Common myeloid progenitor, CD34-positive (primary cell): ENCODE data around the gene OR6S1.
A peak's percentile ranks its signal among the peaks of the same experiment; 100 is the strongest.

ENCODE experiments used
- CTCF ChIA-PET: fragments of 350-600 bp; sonication (Branson Sonifier 250); formaldehyde crosslinking; loops from one replicate; lab custom pipeline; 2021; ENCODE audit warnings: antibody characterized with exemption; lab: Charles Lee
- POLR2A ChIA-PET: fragments of 350-600 bp; sonication (Branson Sonifier 250); formaldehyde crosslinking; loops from one replicate; lab custom pipeline; 2021; ENCODE audit warnings: antibody characterized with exemption; lab: Charles Lee
- DNase-seq, 3 donors: peaks; one replicate each; pipeline versions ENCODE4 v3.0.0 to v3.0.0-alpha.2; 2013
- H3K27ac ChIP-seq, 2 experiments: 1 replicate in 1 of 2; 2 replicates in 1 of 2; pipeline ENCODE4 v1.7.0; 2013; ENCODE audit warnings: inconsistent platforms in 2 of 2, low read length in 2 of 2, mild to moderate bottlenecking in 2 of 2, low read depth in 1 of 2, moderate library complexity in 1 of 2; ENCODE audit not compliant: severe bottlenecking in 2 of 2, insufficient read depth in 1 of 2, poor library complexity in 1 of 2
- H3K27me3 ChIP-seq, 5 experiments: replicated peaks in 2 of 5; 1 replicate in 3 of 5; 2 replicates in 2 of 5; pipeline versions ENCODE4 v1.6.1 to v1.7.0; 2013; ENCODE audit warnings: low read length in 4 of 5, mild to moderate bottlenecking in 2 of 5, moderate library complexity in 2 of 5, inconsistent platforms in 1 of 5; ENCODE audit not compliant: insufficient read depth in 5 of 5, control insufficient read depth in 4 of 5
- H3K36me3 ChIP-seq, 4 experiments: 1 replicate in 2 of 4; 2 replicates in 2 of 4; pipeline versions ENCODE4 v1.6.1 to v1.7.0; 2013; ENCODE audit warnings: low read length in 3 of 4, control low read depth in 1 of 4, mild to moderate bottlenecking in 1 of 4; ENCODE audit not compliant: control insufficient read depth in 4 of 4, insufficient read depth in 4 of 4
- H3K4me1 ChIP-seq, 4 experiments: 1 replicate in 3 of 4; 2 replicates in 1 of 4; pipeline versions ENCODE4 v1.6.1 to v1.7.1; 2013; ENCODE audit warnings: low read length in 3 of 4, mild to moderate bottlenecking in 3 of 4, control low read depth in 1 of 4, inconsistent platforms in 1 of 4, moderate library complexity in 1 of 4; ENCODE audit not compliant: control insufficient read depth in 4 of 4, insufficient read depth in 4 of 4; ENCODE audit errors: control extremely low read depth in 1 of 4
- H3K4me3 ChIP-seq, 7 experiments: 1 replicate in 4 of 7; 2 replicates in 3 of 7; pipeline versions ENCODE4 v1.5.1 to v1.7.0; 2013; ENCODE audit warnings: mild to moderate bottlenecking in 7 of 7, low read length in 6 of 7, moderate library complexity in 6 of 7, inconsistent platforms in 2 of 7, low read depth in 2 of 7, control low read depth in 1 of 7; ENCODE audit not compliant: insufficient read depth in 4 of 7, control insufficient read depth in 1 of 7; ENCODE audit errors: extremely low read depth in 1 of 7
- H3K9me3 ChIP-seq, 5 experiments: 1 replicate in 4 of 5; 2 replicates in 1 of 5; pipeline versions ENCODE4 v1.6.1 to v1.7.1; 2013; ENCODE audit warnings: low read length in 4 of 5, mild to moderate bottlenecking in 2 of 5, inconsistent platforms in 1 of 5, low read depth in 1 of 5, moderate library complexity in 1 of 5; ENCODE audit not compliant: control insufficient read depth in 4 of 5, insufficient read depth in 2 of 5; ENCODE audit errors: control extremely low read depth in 1 of 5
- WGBS: methylation state at CpG from one replicate; pipeline ENCODE4 v1.1.5; 2013; ENCODE audit not compliant: insufficient coverage; 5-methylcytosine and 5-hydroxymethylcytosine counted together

The OR6S1 gene

GRCh38 chr14:20627346-20628027 is 14.0 kb downstream of the OR6S1 start:
- Histone ChIP-seq H3K4me3 (no peak overlapping the region), H3K9me3 (peaks cover 0 to 4% (median 0%) of the 10 kb centered on the region in 5 experiments), H3K27ac (no peak overlapping the region), H3K27me3 (peaks cover 4 to 52% (median 43%) of the 10 kb centered on the region in 5 experiments), H3K4me1 (peaks cover 20 to 58% (median 52%) of the 10 kb centered on the region in 4 experiments), H3K36me3 (no peaks in the 10 kb centered on the region)
- CTCF ChIA-PET: interaction anchor here (1.4 to 1.5 kb wide), 2 partner anchors 63 to 300 kb away, joined by 3 read pairs; no protein-coding TSS in a partner anchor
- WGBS: 70% methylated on average over 1 of the region's 5 CpGs
- POLR2A ChIA-PET: interaction anchor here (0.9 kb wide), 1 partner anchor 9 kb away, joined by 3 read pairs; no protein-coding TSS in a partner anchor
- peak in 1 of 3 donors; percentile 45 for DNase-seq

GRCh38 chr14:20626274-20626673 is 15.2 kb downstream of the OR6S1 start:
- ChIA-PET CTCF (interaction anchor here (0.7 to 1.3 kb wide), 3 partner anchors 19 to 71 kb away, joined by 3 read pairs; no protein-coding TSS in a partner anchor), POLR2A (no interaction called here)
- WGBS: 38% methylated on average over 10 of the region's 12 CpGs
- H3K4me1 ChIP-seq: peaks cover 17 to 46% (median 40%) of the 10 kb centered on the region in 4 experiments
- no peak overlapping the region for H3K27ac ChIP-seq
- peak overlapping the region in 3 of 7 experiments; percentile 61 to 81 (median 74) for H3K4me3 ChIP-seq
- H3K27me3 ChIP-seq: peaks cover 4 to 51% (median 39%) of the 10 kb centered on the region in 5 experiments
- peaks cover 0 to 4% (median 0%) of the 10 kb centered on the region in 5 experiments for H3K9me3 ChIP-seq
- no peaks in the 10 kb centered on the region for H3K36me3 ChIP-seq
- DNase-seq: peak in 1 of 3 donors; percentile 41

GRCh38 chr14:20624495-20625070 is 16.9 kb downstream of the OR6S1 start:
- peak; percentile 82 to 88 (median 83) for DNase-seq
- no peaks in the 10 kb centered on the region for H3K36me3 ChIP-seq
- H3K27ac ChIP-seq: no peak overlapping the region
- WGBS: 4% methylated on average over 16 of the region's 22 CpGs
- peaks cover 0 to 2% (median 0%) of the 10 kb centered on the region in 5 experiments for H3K9me3 ChIP-seq
- H3K27me3 ChIP-seq: peaks cover 0 to 42% (median 25%) of the 10 kb centered on the region in 5 experiments
- POLR2A ChIA-PET: no interaction called here
- peak overlapping the region in 6 of 7 experiments; percentile 61 to 90 (median 69) for H3K4me3 ChIP-seq
- peaks cover 11 to 36% (median 31%) of the 10 kb centered on the region in 4 experiments for H3K4me1 ChIP-seq
- CTCF ChIA-PET: no interaction called here

GRCh38 chr14:20623798-20624197 is 17.7 kb downstream of the OR6S1 start:
- H3K4me1 ChIP-seq: peaks cover 11 to 36% (median 31%) of the 10 kb centered on the region in 4 experiments
- peak overlapping the region in 2 of 7 experiments; percentile 32 to 41 for H3K4me3 ChIP-seq
- peak in 1 of 3 donors; percentile 38 for DNase-seq
- peaks cover 0 to 34% (median 17%) of the 10 kb centered on the region in 5 experiments for H3K27me3 ChIP-seq
- ChIA-PET CTCF (interaction anchor here (1.1 to 2.8 kb wide), 4 partner anchors 11 to 295 kb away, joined by 3 to 14 read pairs (median 8); no protein-coding TSS in a partner anchor), POLR2A (interaction anchor here (1.0 kb wide), 1 partner anchor 10 kb away, joined by 3 read pairs; no protein-coding TSS in a partner anchor)
- 60% methylated on average over 6 of the region's 15 CpGs for WGBS
- peaks cover 0 to 2% (median 0%) of the 10 kb centered on the region in 5 experiments for H3K9me3 ChIP-seq
- H3K27ac ChIP-seq: no peak overlapping the region
- H3K36me3 ChIP-seq: no peaks in the 10 kb centered on the region

GRCh38 chr14:20622816-20623291 is 18.6 kb downstream of the OR6S1 start:
- no peak overlapping the region for H3K27ac ChIP-seq
- H3K9me3 ChIP-seq: peaks cover 0 to 2% (median 0%) of the 10 kb centered on the region in 5 experiments
- H3K27me3 ChIP-seq: peaks cover 0 to 25% (median 14%) of the 10 kb centered on the region in 5 experiments
- peak overlapping the region in 6 of 7 experiments; percentile 30 to 73 (median 54) for H3K4me3 ChIP-seq
- no peaks in the 10 kb centered on the region for H3K36me3 ChIP-seq
- peak in 1 of 3 donors; percentile 46 for DNase-seq
- peaks cover 11 to 42% (median 34%) of the 10 kb centered on the region in 4 experiments for H3K4me1 ChIP-seq
- WGBS: 3% methylated on average over 17 of the region's 29 CpGs
- CTCF ChIA-PET: interaction anchor here (0.7 to 6.2 kb wide), 7 partner anchors 10 to 69 kb away, joined by 3 to 37 read pairs (median 5); no protein-coding TSS in a partner anchor
- POLR2A ChIA-PET: interaction anchor here (1.0 kb wide), 1 partner anchor 9 kb away, joined by 3 read pairs; no protein-coding TSS in a partner anchor

- Histone ChIP-seq H3K4me1 (peaks cover 11 to 47% (median 31%) of the 10 kb centered on the region in 4 experiments), H3K27me3 (peaks cover 0 to 13% (median 6%) of the 10 kb centered on the region in 5 experiments), H3K36me3 (no peaks in the 10 kb centered on the region), H3K27ac (no peak overlapping the region), H3K9me3 (peaks cover 0 to 2% (median 0%) of the 10 kb centered on the region in 5 experiments), H3K4me3 (no peak overlapping the region)
- DNase-seq: no peak
- ChIA-PET POLR2A (no interaction called here), CTCF (interaction anchor here (1.0 to 6.2 kb wide), 5 partner anchors 10 to 288 kb away, joined by 3 to 37 read pairs (median 4); no protein-coding TSS in a partner anchor)
- WGBS: 83% methylated on average over 1 of the region's 2 CpGs
These were observed 20.6 kb downstream of the OR6S1 start for GRCh38 chr14:20620798-20621478.
